ENCODE data around the gene MYH7.
"Not testable (repeated sequence)": the region's sequence is repeated elsewhere in the genome, so short reads cannot be mapped to it uniquely, and the experiment has no call there.

The MYH7 gene

GRCh38 chr14:23430016-23430722 lies 5.3 kb downstream of the MYH7 start:
- DNase-seq, result no peak

GRCh38 chr14:23428686-23429495 lies 6.6 kb downstream of the MYH7 start:
- no peak for DNase-seq

- DNase-seq, result not testable (repeated sequence)
Observed at GRCh38 chr14:23425798-23426197, 9.7 kb downstream of the MYH7 start.

GRCh38 chr14:23425169-23425568 lies 10.3 kb downstream of the MYH7 start:
- no peak for DNase-seq

- no peak for DNase-seq
Observed at GRCh38 chr14:23423657-23424056, 11.8 kb downstream of the MYH7 start.

- DNase-seq, result no peak
Observed at GRCh38 chr14:23421594-23421993, 13.9 kb downstream of the MYH7 start.

- DNase-seq, result not testable (repeated sequence)
Observed at GRCh38 chr14:23419646-23420045, 15.8 kb downstream of the MYH7 start.

- DNase-seq, result no peak
Observed at GRCh38 chr14:23418021-23418420, 17.4 kb downstream of the MYH7 start.

GRCh38 chr14:23417269-23417668 lies 18.2 kb downstream of the MYH7 start:
- DNase-seq, result not testable (repeated sequence)

GRCh38 chr14:23416801-23417200 lies 18.7 kb downstream of the MYH7 start:
- DNase-seq, result no peak

GRCh38 chr14:23415821-23416778 lies 19.4 kb downstream of the MYH7 start:
- no peak for DNase-seq

GRCh38 chr14:23414906-23415820 lies 20.3 kb downstream of the MYH7 start:
- DNase-seq, result no peak

- DNase-seq, result no peak
Observed at GRCh38 chr14:23414254-23414653, 21.2 kb downstream of the MYH7 start.

- DNase-seq, result no peak
Observed at GRCh38 chr14:23413681-23414080, 21.8 kb downstream of the MYH7 start.

GRCh38 chr14:23411563-23412525 lies 23.6 kb downstream of the MYH7 start:
- no peak for DNase-seq

- DNase-seq, result no peak
Observed at GRCh38 chr14:23409966-23410635, 25.4 kb downstream of the MYH7 start.

- DNase-seq, result no peak
Observed at GRCh38 chr14:23409475-23409874, 26.0 kb downstream of the MYH7 start.

- no peak for DNase-seq
Observed at GRCh38 chr14:23408307-23408630, 27.2 kb downstream of the MYH7 start.

GRCh38 chr14:23407516-23408306 lies 27.7 kb downstream of the MYH7 start, which contains the start of gene MYH6:
Gene MYH6 (minus strand): TSS chr14:23408273. CDS start chr14:23407223, 1,050 bp downstream.
- no peak for DNase-seq

Data from cerebellar nuclear complex (tissue), 1 donor.